ENCODE results near the gene RPH3AL.

RPH3AL gene

DNA sequence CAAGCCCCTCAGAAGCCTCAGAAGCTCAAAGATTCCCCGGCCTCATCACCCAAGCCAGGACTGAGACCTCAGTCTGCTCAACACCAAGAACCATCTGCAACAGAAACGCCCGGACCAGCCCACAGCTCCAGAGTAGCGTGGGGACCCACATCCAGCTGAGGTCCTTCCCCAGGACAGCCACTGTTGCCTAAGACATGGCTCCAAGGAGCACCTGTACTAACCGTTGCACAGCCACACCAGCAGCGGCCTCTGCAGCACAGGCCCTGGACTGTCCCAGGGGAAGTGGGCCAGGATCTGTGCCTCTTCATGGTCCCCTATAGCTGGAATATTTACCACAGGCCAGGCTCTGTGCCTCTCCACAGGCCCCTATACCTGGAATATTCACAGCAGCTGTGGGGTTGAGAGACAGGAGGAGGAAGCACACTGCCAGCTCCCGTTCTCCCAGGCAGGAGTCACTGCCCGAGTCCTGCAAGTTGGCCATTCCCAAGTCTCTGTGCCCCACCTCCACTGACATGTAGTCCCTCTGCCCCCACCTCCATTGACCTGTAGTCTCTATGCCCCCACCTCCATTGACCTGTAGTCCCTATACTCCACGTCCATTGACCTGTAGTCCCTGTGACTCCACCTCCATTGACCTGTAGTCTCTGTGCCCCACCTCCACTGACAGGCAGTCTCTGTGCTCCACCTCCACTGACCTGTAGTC, 38.5 kb downstream of the RPH3AL start:
- no peak for DNase-seq

DNA sequence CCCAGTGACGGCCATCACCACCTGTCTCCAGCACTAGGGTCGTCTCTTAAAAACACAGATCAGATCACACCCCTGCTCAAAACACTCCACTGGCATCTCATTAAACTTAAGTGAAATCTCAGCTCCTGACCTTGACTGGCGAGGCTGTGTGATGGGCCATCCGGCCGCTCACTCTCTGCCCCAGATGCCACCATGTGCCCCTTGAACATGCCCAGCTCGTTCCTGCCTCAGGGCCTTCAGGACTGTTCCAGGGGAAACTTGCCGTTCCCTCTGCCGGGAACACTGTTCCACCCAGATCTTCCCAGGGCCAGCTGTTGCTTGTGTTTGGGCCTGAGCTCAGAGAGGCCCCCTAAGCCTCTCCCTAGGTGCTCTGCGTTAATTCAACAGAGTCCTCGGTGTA, 39.4 kb downstream of the RPH3AL start:
- no peak for DNase-seq

DNA sequence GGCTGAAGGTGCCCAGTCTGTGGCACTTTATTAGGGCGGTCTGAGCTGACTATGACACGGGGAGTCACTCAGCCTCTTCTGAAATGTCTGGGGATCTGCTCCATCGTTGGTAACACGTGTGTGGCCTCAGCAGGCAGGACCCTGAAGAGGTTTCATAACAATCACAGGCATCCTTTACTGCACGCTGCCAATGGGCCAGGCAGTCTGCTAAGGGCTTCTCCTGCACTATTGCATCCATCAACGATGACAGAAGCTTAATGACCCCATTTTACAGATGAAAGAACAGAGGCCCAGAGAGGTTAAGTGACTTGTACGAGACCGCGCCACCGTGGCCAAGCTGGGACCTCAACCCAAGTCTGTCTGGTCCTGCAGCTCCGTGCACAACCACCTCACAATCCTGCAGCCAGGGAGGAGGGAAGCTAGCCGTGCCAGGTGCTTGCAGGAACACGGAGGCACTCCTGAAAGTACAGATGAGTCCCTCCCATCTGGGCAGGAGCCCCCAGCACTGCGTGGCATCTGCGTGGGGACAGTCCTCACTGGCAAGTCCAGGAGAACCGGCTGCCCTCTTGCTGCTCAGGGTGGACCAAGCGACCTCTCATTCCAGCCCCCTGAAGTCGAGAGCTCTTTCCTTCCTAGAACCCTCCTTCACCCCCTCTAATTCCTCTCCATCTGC, 40.0 kb downstream of the RPH3AL start:
- no peak for DNase-seq

DNA sequence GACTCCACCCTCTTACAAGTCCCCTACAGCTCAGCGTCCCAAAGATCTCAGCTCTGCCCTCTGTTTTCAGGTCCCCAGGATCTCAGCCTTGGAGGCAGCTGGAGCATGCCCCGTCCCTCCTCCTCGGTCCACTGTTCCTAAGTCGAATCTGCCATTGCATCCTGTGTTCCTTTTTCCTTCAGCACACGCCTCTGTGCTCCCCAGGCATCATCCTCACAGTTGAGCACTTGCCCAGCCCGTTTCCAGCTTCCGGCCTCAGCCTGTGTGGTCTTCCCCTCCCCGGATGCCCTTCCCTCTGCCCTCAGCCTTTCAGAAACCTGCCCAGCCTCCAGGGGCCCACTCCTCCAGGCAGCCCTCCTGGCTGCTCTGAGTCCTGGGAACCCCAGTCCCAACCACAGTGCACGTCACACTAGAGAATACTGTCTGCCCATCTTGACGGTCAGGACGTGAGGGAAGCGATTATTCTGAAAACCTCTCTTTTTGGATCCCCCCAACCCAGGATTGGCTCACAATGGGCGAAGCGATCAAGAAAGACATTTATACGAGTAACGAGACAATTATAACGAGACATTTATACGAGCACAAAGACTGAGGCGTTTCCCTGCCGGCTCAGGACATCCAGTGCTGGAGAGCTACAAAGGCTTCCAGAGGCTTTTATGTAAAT, 41.4 kb downstream of the RPH3AL start:
- no peak for DNase-seq

DNA sequence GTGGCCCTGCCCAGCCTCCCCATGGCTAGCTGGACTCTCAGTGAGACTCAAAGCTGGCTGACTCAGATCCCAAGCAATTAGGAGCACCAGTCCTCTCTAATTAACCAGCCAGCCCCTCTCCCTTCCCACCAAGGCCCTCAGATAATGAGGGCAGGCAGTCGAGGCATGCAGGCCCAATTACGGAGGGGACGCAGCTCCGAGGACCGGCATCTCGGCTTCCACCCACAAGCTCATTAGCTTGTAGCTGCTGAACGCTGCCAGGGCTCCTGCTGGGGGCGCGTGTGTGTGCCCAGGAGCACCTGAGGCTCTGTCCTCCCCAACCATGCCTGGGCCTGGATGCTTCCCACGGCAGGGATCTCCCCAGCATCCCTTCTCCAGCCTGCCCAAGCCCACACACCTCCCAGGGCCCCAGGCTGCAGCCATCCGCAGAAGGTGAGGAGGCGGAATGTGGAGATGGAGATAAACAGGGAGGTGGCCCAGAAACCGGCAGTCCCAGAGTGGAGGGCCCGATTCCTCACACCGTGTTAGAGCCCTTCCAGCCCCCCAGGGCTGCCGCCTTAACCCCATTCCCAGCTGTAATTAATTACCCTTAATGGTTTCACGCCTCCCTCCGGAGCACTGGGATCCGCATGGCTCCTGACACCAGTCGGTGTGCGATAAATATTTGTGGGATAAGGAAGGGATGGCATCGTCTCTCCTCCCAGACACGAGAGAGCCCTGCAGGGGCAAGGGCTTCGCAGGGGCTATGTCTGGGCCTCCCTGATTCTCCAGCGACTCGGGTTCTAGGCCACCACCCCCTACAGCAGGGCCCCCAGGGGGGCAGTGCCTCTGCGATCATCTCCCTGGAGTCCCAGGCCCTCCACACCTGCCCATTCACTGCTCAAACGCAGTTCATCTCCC, 42.2 kb downstream of the RPH3AL start:
- DNase-seq: no peak

DNA sequence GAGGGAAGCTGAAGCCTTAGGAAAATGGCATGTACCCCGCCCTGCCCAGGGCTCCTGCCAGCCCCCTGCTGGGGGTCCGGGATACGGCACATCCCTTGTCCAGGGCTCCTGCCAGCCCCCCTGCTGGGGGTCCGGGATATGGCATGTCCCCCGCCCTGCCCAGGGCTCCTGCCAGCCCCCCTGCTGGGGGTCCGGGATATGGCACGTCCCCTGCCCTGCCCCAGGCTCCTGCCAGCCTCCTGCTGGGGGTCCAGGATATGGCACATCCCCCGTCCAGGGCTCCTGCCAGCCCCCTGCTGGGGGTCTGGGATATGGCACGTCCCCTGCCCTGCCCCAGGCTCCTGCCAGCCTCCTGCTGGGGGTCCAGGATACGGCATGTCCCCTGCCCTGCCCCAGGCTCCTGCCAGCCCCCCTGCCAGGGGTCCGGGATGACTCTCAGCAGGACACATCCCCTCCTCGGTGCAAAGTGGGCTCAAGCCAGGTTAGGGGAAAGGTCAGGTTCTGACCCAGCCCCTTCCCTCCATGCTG, 43.2 kb downstream of the RPH3AL start:
- DNase-seq: no peak

DNA sequence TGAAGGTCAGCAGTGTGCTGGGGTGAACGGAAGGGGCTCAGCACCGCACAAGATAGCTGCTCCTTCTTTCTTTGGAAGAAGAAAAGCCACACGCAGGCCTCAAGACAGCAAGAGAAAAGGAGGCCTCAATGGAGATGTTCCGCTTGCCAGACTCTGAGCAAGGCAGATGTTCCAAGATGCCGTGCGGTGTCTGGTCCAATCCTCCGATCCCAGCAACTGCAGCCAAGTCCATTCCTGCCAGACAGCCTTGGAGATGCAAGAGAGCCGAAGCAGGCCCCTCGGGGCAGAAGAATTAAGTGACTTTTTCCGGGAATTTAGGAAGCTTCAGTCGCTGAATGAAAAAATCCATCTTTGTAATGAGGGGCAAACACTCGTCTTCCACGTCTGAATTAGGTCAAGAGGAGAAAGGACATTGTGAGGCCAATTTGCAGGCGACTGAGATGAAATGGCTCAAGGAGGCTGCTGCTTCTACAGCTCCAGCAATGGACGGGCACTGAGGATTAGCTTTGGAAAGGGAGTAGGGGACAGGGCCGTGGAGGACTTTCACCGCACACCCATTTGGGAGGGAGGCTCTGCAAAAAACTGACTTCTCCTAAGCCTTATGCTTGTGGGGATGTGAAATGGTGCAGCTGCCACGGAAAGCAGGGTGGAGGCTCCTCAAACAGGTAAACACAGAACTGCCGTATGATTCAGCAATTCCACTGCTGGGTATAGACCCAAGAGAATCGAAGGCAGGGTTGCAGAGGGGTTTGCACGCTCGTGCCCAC, 44.7 kb downstream of the RPH3AL start:
- DNase-seq: no peak

DNA sequence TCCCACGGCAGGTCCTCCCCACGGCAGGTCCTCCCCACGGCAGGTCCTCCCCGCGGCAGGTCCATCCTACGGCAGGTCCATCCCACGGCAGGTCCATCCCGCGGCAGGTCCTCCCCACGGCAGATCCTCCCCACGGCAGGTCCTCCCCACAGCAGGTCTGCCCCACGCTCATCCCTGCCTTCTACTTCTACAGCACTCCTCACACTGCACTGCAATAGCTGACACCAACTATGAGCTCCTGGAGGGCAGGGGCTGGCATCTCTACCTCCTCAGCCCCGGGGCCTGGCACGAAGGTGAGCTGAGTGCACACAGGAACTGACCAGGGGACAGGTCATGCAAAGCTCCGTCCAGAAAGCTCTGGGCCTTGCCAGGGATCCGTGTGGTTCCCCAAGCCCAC, 45.3 kb downstream of the RPH3AL start:
- DNase-seq: no peak

DNA sequence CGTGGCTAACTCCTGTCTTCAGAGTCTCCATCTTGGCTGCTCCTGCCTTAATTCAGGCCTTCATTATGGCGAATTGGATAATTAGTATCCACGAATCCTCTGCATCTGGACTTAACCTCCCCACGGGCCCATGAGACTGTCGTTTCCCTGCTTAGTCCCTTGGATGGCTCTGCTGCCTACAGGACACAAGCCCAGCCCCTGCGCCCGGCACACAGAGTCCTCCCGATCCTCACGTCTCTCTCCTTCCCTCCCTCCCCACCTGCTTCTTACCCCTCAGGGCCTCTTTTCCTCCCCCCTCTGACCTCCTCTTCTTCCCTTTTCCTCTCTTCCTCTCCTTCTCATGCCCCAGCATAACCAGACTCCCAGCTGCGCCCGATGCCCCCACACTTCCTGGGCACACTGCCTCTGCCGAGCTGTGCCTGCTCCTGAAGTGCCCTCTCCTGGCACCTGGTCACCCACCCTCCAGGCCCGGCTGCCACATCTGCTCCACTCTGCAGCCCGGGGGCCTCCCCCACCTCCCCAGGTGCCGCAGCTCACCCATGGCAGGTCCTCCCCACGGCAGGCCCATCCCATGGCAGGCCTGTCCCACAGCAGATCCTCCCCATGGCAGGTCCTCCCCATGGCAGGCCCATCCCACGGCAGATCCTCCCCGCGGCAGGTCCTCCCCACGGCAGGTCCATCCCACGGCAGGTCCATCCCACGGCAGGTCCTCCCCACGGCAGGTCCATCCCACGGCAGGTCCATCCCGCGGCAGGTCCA, 45.9 kb downstream of the RPH3AL start:
- no peak for DNase-seq

DNA sequence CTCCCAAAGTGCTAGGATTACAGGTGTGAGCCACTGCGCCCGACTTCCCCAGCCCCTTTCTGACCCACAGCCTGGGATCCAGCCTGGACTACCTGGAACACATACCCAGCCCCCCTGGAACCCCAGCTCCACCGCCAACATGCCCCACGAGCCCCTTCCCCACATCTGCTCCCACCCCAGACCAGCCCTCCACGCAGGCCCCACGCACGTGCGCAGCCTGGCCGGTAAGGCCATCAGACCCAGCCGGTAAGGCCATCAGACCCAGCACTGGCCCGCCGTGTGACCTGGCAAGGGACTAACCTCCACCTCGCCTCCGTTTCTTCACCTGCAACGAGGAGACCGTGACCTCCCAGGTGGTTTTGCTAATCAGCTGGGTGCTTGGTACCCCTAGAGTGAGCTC, 46.5 kb downstream of the RPH3AL start:
- no peak for DNase-seq

DNA sequence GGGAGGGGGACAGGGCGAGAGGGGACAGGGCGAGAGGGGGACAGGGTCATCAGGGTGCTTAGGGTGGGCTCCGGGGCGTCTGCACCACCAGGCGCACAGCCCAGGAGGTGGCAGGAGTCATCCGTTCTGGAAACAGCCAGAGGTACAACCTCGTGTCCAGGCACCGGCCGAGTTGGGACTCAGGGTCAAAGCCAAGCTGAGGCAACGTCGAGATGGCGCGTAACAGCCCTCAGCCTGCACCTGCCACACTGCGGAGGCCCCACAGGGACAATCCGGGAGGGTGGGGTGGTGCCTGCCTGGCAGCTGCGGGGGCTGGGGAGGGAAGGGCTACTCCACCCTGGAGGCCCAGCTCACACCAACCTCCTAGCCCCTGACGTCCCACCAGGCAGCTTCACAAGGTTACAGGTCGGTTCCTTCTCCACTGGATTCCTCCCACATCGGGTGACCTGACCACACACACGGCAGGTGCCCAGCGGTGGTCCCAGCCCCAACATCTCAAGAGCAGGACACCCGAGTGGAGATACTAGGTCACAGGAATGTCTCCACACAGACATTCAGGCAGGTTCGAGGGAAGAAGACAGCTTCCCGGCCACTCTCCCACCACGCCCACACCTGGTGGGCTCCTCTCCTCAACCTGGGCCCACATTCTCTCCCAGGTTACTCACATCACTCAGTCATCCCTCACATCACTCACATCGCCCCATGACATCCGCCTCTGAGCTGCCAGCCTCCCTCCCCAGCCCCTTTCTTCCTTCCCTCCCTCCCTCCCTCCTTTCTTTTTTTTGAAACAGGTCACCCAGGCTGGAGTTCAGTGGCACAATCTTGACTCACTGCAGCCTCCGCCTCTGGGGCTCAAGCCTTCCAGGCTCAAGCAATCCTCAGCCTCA, 47.3 kb downstream of the RPH3AL start:
- no peak for DNase-seq

DNA sequence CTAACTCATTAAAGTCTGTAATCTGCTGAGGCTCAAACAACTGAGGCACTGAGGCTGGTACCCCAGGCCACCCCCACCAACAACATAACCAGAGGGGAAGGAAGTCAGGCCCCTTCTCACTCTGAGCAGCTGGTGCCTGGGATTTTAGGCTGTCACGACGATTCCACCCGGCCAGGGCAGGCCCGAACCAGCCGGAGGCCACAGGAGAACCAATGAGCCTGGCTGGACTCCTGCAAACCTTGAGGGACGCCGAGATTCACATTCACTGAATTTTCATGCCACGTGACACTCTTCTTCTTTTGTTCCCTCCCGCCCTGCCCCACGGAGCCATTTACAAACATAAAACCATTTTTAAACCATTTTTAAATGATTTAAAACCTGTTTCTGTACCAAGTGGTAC, 48.1 kb downstream of the RPH3AL start:
- DNase-seq: no peak

DNA sequence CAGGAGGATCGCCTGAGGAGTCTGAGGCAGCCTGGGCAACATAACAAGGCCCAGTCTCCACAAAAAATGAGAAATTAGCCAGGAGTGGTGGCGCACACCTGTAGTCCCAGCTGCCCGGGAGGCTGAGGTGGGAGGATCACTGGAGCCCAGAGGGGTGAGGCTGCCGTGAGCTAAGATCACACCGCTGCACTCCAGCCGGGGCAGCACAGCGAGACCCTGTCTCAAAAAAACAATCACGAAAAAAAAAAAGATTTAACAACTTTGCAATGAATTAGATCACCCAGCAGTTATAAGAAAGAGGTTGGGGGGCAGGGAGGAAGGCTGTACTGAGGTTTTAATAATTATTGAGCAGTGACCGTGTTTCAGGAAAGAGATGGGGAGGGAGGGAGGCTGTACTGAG, 49.4 kb downstream of the RPH3AL start:
- no peak for DNase-seq

DNA sequence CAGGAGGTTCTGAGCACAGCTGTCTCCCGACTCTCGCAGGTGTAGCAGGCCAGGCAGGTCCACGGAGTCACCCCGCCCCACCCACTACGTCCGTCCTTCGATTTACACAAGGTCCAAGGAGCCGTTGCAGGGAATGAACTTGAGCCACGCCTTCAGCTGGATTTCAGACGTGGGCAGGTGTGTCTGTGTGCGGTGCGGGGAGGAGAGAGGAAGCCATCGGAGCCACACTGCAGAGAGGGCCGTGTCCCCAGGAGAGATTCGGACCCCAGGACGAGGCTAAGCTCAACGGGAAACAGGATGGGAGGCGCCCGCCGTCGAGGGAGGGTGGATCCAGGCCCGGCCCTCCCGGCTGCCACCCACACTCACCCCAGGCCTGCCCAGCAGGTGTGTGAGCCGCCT, 50.3 kb downstream of the RPH3AL start:
- DNase-seq: no peak

DNA sequence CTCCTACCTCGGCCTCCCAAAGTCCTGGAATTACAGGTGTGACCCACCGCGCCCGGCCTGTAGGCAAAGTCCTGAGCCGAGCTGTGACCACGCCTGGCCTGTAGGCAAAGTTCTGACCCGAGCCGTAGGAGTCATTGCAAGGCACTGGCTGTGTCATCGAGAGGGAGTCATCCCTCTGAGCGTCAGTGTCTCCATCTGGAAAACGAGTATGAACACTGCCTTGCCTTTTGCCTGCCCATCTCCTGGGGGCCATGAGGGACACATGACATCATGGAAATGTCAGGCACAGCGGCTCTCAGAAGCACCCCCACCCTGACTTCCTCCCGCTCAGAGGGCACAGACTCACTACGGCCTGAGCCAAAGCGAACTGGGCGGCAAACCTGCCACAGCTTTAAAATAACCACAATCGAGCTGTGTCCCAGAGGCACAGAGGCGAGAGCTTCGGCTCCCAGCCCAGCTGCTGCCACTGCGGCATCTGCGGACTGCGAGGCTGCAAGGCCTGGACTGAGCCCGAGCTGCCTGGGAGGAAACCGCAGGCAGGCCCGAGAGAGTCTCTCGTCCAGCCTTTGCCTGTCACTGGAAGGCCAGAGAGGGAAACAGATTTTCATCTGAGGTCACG, 50.8 kb downstream of the RPH3AL start:
- DNase-seq: no peak

DNA sequence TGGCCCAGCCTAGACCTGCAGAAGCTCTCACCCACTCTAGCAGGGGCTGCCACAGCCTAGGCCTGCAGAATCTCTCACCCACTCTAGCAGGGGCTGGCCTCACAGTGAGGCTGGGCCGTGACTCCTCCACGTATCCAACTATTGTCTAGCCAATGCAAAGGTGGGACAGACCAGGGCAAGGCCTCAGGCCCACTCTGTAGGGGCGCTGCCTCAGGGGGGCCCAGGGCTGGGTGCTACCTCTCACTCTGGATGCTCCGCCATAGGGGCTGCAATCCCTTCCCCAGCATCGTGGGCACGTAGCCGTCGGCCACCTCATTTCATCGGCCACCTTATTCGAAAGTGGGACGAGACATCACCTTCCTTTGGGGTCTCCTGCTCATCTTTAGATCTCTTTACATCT, 51.7 kb downstream of the RPH3AL start:
- DNase-seq: no peak

DNA sequence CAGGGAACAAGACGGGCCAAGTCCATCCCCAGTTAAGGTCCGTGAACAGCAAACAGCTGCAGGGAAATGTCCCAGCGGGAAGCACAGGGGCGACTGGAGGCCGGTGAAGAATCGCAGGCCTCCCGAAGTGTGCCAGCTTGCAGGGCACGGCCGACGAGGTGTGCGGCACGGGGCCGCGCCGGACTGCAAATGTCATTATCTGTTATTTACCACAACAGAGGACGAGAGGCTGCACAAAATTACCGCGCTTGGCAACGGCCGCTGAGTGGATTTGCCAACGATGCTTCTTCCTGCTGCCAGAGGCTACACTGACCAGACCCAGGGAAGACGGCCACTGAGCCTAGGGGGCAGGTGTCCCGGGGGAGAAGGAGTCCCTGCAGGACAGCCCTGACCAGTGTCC, 53.1 kb downstream of the RPH3AL start:
- DNase-seq: no peak

DNA sequence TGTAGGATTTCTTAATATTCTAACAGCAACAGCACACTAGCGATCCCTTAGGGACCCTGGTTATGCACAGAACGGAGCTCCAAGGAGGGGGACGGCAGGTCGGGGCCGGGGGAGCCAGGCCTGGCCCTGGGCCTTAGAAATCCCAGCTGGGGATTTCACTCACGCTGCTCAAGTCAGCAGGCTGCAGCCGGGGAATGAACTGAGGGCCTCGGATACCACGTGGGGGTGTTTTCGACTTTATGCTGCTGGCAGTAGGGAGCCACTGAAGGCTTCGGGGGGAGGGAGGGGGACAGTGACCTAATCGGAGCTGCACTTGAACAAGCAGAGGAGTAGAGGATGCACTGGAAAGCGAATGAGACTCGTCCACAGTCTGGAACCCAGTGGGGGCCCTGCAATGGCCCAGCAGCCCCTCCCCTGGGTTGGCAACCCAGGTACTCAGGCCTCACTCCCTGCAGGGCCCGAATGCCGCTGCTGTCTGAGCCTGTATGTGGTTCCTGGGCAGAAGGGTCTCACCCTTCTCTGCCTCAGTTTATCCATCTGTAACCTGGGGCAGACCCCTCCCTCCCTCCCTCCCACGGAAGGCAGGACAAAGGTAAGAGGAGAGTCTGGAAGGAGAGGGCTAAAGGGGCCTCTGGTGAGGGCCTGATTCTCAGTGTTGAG, 53.7 kb downstream of the RPH3AL start:
- no peak for DNase-seq

DNA sequence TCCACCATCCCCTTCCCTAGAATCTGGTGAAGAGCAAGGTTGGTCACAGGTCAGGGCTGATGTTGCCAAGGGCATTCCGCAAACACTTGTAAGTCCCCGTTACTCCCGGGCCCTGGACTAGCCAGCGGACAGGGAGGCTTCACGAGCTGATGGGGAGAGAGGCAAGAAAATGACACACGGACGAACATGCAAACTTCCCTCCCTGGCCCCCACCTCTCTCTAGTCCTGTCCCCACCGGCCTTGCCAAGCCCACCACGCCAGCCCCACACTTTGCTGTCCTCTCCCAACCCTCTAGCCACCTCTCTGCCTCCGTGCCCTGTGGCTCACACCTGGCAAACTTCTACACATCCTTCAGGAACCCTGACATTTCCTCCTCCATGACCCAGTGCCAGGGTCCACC, 54.8 kb downstream of the RPH3AL start:
- DNase-seq: no peak

All from SW 1271 (cell line).